K562 (cell line): Measurements from ENCODE around the gene ZSCAN21. TPM values are rescaled to one million over a fixed set of nuclear protein-coding genes. Genes with fewer than 3 reads are reported as not detected.

ENCODE experiments used
- GATAD2A ChIP-seq: fragments of 450-650 bp; IDR thresholded peaks from 2 replicates; pipeline ENCODE4 v1.6.1; 2017
- PTBP1 ChIP-seq: fragments of 200-400 bp; formaldehyde crosslinking; IDR thresholded peaks from 2 replicates; pipeline ENCODE4 v1.6.1; 2017; ENCODE audit warnings: low read depth, low read length
- PTTG1 ChIP-seq: fragments of 450-650 bp; IDR thresholded peaks from 2 replicates; pipeline ENCODE4 v1.6.1; 2016; ENCODE audit warnings: low read depth, mild to moderate bottlenecking, missing genetic modification characterization, missing compliant biosample characterization
- TAF7 ChIP-seq: fragments of 450-650 bp; IDR thresholded peaks from 2 replicates; pipeline ENCODE4 v1.6.1; 2016; ENCODE audit warnings: missing genetic modification characterization, missing compliant biosample characterization
- U2AF1 ChIP-seq: fragments of 200-400 bp; formaldehyde crosslinking; optimal IDR thresholded peaks from 2 replicates; pipeline ENCODE3; 2017; ENCODE audit warnings: mild to moderate bottlenecking, low read depth, low read length, moderate library complexity
- ZNF263 ChIP-seq: sonication (generic); formaldehyde crosslinking; IDR thresholded peaks from 2 replicates; pipeline ENCODE4 v1.8.0; 2022; ENCODE audit warnings: mild to moderate bottlenecking, missing genetic modification reagents, borderline replicate concordance
- polyA plus RNA-seq, 8 experiments: library from polyadenylated mRNA; depleted of rRNA in 4 of 8; stranded (reverse) in 5 of 8; unstranded in 3 of 8; fragments of >200 nt; fragmentation: Nextera tagmentation in 2 of 8; fragmentation: Illumina TruSeq in 1 of 8; extraction: Ambion mirVana in 2 of 8; extraction: Trizol in 1 of 8; gene quantifications; 2 replicates each; pipeline versions ENCODE4 v1.2.1 to v1.2.3, GENCODE V29; 2011 to 2014; ENCODE audit warnings: inconsistent platforms in 1 of 8, missing spikeins in 1 of 8
- total RNA-seq, 7 experiments: library from RNA; depleted of rRNA in 6 of 7; stranded (reverse); fragments of >200 nt in 6 of 7; fragmentation: Illumina TruSeq in 2 of 7; extraction: Trizol in 2 of 7; gene quantifications; 2 replicates each; pipeline versions ENCODE4 v1.2.1 to v1.2.3, GENCODE V29; 2011 to 2021; ENCODE audit warnings: low replicate concordance in 1 of 7
- TF ChIP-seq, protein P1 (sequence below): fragments of 250-450 bp; sonication (Bioruptor Pico); IDR thresholded peaks from 2 replicates; pipeline ENCODE4 v1.9.0; 2021; ENCODE audit warnings: mild to moderate bottlenecking, inconsistent platforms
- TF ChIP-seq, protein P2 (sequence below): fragments of 450-650 bp; formaldehyde crosslinking; IDR thresholded peaks from 2 replicates; pipeline ENCODE4 v1.4.0; 2020; ENCODE audit warnings: mild to moderate bottlenecking, moderate library complexity
- TF ChIP-seq, protein P3 (sequence below): fragments of 250-450 bp; sonication (Bioruptor Pico); IDR thresholded peaks from 2 replicates; pipeline ENCODE4 v1.5.1; 2021; ENCODE audit warnings: mild to moderate bottlenecking
- TF ChIP-seq, protein P4 (sequence below): fragments of 150-350 bp; conservative IDR thresholded peaks from 2 replicates; pipeline ENCODE4 v1.6.1; 2014; ENCODE audit warnings: low read length
- TF ChIP-seq, protein P5 (sequence below): fragments of 450-650 bp; IDR thresholded peaks from 2 replicates; pipeline ENCODE4 v1.6.1; 2017; ENCODE audit warnings: antibody characterized with exemption, mild to moderate bottlenecking

The ZSCAN21 gene
- total and polyA plus RNA-seq, 9 of the 15 experiments (the other 6 are each of a cell fraction or from before 2014, with no cell fraction given): 5.9 to 15.5 (median 13.2) TPM

GRCh38 chr7:100101016-100101862, 51.7 kb downstream of the ZSCAN21 start, which contains the start of the genes AP4M1 and MCM7 (continued):
- TF ChIP-seq, protein P1, sequence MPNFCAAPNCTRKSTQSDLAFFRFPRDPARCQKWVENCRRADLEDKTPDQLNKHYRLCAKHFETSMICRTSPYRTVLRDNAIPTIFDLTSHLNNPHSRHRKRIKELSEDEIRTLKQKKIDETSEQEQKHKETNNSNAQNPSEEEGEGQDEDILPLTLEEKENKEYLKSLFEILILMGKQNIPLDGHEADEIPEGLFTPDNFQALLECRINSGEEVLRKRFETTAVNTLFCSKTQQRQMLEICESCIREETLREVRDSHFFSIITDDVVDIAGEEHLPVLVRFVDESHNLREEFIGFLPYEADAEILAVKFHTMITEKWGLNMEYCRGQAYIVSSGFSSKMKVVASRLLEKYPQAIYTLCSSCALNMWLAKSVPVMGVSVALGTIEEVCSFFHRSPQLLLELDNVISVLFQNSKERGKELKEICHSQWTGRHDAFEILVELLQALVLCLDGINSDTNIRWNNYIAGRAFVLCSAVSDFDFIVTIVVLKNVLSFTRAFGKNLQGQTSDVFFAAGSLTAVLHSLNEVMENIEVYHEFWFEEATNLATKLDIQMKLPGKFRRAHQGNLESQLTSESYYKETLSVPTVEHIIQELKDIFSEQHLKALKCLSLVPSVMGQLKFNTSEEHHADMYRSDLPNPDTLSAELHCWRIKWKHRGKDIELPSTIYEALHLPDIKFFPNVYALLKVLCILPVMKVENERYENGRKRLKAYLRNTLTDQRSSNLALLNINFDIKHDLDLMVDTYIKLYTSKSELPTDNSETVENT (CRISPR knock-in tag): peak; percentile 35; the same call in 1 of the 2 replicates
- TF ChIP-seq GATAD2A: no peak
- TF ChIP-seq, protein P2, sequence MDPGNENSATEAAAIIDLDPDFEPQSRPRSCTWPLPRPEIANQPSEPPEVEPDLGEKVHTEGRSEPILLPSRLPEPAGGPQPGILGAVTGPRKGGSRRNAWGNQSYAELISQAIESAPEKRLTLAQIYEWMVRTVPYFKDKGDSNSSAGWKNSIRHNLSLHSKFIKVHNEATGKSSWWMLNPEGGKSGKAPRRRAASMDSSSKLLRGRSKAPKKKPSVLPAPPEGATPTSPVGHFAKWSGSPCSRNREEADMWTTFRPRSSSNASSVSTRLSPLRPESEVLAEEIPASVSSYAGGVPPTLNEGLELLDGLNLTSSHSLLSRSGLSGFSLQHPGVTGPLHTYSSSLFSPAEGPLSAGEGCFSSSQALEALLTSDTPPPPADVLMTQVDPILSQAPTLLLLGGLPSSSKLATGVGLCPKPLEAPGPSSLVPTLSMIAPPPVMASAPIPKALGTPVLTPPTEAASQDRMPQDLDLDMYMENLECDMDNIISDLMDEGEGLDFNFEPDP (CRISPR knock-in tag): no peak
- TF ChIP-seq, protein P3, sequence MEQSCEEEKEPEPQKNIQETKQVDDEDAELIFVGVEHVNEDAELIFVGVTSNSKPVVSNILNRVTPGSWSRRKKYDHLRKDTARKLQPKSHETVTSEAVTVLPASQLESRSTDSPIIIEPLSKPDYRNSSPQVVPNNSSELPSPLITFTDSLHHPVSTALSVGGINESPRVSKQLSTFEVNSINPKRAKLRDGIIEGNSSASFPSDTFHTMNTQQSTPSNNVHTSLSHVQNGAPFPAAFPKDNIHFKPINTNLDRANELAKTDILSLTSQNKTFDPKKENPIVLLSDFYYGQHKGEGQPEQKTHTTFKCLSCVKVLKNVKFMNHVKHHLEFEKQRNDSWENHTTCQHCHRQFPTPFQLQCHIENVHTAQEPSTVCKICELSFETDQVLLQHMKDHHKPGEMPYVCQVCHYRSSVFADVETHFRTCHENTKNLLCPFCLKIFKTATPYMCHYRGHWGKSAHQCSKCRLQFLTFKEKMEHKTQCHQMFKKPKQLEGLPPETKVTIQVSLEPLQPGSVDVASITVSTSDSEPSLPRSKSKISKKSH (CRISPR knock-in tag): no peak
- TF ChIP-seq, protein P4, sequence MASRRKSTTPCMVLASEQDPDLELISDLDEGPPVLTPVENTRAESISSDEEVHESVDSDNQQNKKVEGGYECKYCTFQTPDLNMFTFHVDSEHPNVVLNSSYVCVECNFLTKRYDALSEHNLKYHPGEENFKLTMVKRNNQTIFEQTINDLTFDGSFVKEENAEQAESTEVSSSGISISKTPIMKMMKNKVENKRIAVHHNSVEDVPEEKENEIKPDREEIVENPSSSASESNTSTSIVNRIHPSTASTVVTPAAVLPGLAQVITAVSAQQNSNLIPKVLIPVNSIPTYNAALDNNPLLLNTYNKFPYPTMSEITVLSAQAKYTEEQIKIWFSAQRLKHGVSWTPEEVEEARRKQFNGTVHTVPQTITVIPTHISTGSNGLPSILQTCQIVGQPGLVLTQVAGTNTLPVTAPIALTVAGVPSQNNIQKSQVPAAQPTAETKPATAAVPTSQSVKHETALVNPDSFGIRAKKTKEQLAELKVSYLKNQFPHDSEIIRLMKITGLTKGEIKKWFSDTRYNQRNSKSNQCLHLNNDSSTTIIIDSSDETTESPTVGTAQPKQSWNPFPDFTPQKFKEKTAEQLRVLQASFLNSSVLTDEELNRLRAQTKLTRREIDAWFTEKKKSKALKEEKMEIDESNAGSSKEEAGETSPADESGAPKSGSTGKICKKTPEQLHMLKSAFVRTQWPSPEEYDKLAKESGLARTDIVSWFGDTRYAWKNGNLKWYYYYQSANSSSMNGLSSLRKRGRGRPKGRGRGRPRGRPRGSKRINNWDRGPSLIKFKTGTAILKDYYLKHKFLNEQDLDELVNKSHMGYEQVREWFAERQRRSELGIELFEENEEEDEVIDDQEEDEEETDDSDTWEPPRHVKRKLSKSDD: no peak
- peak; percentile 88 for TF ChIP-seq TAF7 (tag)
- TF ChIP-seq ZNF263 (CRISPR knock-in tag): peak; percentile 16; the same call in 1 of the 2 replicates
- TF ChIP-seq U2AF1: peak; percentile 81
- TF ChIP-seq, protein P5, sequence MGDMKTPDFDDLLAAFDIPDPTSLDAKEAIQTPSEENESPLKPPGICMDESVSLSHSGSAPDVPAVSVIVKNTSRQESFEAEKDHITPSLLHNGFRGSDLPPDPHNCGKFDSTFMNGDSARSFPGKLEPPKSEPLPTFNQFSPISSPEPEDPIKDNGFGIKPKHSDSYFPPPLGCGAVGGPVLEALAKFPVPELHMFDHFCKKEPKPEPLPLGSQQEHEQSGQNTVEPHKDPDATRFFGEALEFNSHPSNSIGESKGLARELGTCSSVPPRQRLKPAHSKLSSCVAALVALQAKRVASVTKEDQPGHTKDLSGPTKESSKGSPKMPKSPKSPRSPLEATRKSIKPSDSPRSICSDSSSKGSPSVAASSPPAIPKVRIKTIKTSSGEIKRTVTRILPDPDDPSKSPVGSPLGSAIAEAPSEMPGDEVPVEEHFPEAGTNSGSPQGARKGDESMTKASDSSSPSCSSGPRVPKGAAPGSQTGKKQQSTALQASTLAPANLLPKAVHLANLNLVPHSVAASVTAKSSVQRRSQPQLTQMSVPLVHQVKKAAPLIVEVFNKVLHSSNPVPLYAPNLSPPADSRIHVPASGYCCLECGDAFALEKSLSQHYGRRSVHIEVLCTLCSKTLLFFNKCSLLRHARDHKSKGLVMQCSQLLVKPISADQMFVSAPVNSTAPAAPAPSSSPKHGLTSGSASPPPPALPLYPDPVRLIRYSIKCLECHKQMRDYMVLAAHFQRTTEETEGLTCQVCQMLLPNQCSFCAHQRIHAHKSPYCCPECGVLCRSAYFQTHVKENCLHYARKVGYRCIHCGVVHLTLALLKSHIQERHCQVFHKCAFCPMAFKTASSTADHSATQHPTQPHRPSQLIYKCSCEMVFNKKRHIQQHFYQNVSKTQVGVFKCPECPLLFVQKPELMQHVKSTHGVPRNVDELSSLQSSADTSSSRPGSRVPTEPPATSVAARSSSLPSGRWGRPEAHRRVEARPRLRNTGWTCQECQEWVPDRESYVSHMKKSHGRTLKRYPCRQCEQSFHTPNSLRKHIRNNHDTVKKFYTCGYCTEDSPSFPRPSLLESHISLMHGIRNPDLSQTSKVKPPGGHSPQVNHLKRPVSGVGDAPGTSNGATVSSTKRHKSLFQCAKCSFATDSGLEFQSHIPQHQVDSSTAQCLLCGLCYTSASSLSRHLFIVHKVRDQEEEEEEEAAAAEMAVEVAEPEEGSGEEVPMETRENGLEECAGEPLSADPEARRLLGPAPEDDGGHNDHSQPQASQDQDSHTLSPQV: peak; percentile 3; the same call in 1 of the 2 replicates
- no peak for TF ChIP-seq PTTG1 (tag)
- TF ChIP-seq PTBP1: no peak
